GM12878 (cell line): ENCODE measurements around the gene CLDN12. TPM values are rescaled to one million over a fixed set of nuclear protein-coding genes. Genes with fewer than 3 reads are reported as not detected.

Experiments used
- ATAC-seq: fragments of 200-7000 bp; cut with Tn5 transposase; 3 replicates; pipeline ENCODE4 v1.9.1; 2020; ENCODE audit warnings: mild to moderate bottlenecking, moderate library complexity
- BruUV-seq: library from RNA; stranded (reverse); fragments of 400-500 nt; replicated peaks from 2 replicates; lab custom pipeline; 2021; lab: Mats Ljungman, UMichigan
- CTCF ChIA-PET: fragments of 300-600 bp; sonication (Branson Sonifier 250); formaldehyde crosslinking; extraction: SDS; loops from one replicate; lab custom pipeline; 2021; ENCODE audit warnings: inconsistent platforms; lab: Yijun Ruan, JAX
- POLR2A ChIA-PET: fragments of 350-600 bp; formaldehyde crosslinking; extraction: SDS; loops from one replicate; lab custom pipeline; 2021; ENCODE audit warnings: inconsistent platforms; lab: Charles Lee
- RAD21 ChIA-PET: fragments of 300-600 bp; sonication (Branson Sonifier 250); formaldehyde crosslinking; loops from one replicate; lab custom pipeline; 2023; ENCODE audit warnings: antibody characterized with exemption; ENCODE audit not compliant: unreplicated experiment; lab: Charles Lee
- SMC1A ChIA-PET: fragments of 300-600 bp; sonication (Branson Sonifier 250); formaldehyde crosslinking; loops from one replicate; lab custom pipeline; 2023; ENCODE audit not compliant: unreplicated experiment, uncharacterized antibody; lab: Charles Lee
- DNase-seq: peaks from one replicate; pipeline ENCODE4 v3.0.0-alpha.2; 2011; ENCODE audit warnings: low read depth, low spot score
- FAIRE-seq: peaks from 3 replicates; lab custom pipeline; 2011; peaks lifted over from hg19 to GRCh38; lab: Jason Lieb, UNC
- H2AFZ ChIP-seq: 2 replicates; pipeline ENCODE4 v1.6.0; 2011; ENCODE audit warnings: low read depth, low read length, control low read depth; ENCODE audit not compliant: control insufficient read depth
- H3K27ac ChIP-seq: 2 replicates; pipeline ENCODE4 v1.5.1; 2011; ENCODE audit warnings: control low read depth; ENCODE audit not compliant: control insufficient read depth, insufficient read depth
- H3K27me3 ChIP-seq, 2 experiments: replicated peaks in 1 of 2; 2 replicates each; pipeline versions ENCODE4 v1.6.0 to v1.6.1; 2011; ENCODE audit warnings: low read length in 1 of 2; ENCODE audit not compliant: control insufficient read depth in 2 of 2, insufficient read depth in 2 of 2
- H3K36me3 ChIP-seq, 2 experiments: 2 replicates each; pipeline ENCODE4 v1.5.1; 2011; ENCODE audit warnings: low read length in 1 of 2; ENCODE audit not compliant: control insufficient read depth in 2 of 2, insufficient read depth in 2 of 2
- H3K4me1 ChIP-seq: 2 replicates; pipeline ENCODE4 v1.6.1; 2011; ENCODE audit warnings: mild to moderate bottlenecking, low read length, moderate library complexity, mixed read lengths; ENCODE audit not compliant: control insufficient read depth, insufficient read depth
- H3K4me2 ChIP-seq: 2 replicates; pipeline ENCODE4 v1.6.0; 2011; ENCODE audit warnings: control low read depth; ENCODE audit not compliant: control insufficient read depth, insufficient read depth
- H3K4me3 ChIP-seq: fragments of 200-600 bp; sonication (generic); 2 replicates; pipeline ENCODE4 v1.5.1; 2016
- H3K79me2 ChIP-seq: 2 replicates; pipeline ENCODE4 v1.6.0; 2011; ENCODE audit warnings: low read length; ENCODE audit not compliant: control insufficient read depth, insufficient read depth
- H3K9ac ChIP-seq: 2 replicates; pipeline ENCODE4 v1.8.0; 2011; ENCODE audit warnings: low read length, control low read depth, mixed read lengths; ENCODE audit not compliant: control insufficient read depth, insufficient read depth
- H3K9me3 ChIP-seq: replicated peaks from 3 replicates; pipeline ENCODE4 v1.5.1; 2011; ENCODE audit warnings: mild to moderate bottlenecking, low read length; ENCODE audit not compliant: control insufficient read depth, insufficient read depth
- H4K20me1 ChIP-seq: 2 replicates; pipeline ENCODE4 v1.6.0; 2011; ENCODE audit not compliant: control insufficient read depth, insufficient read depth
- BACH1 ChIP-seq: fragments of 450-650 bp; IDR thresholded peaks from 2 replicates; pipeline ENCODE4 v1.6.1; 2017; ENCODE audit warnings: mild to moderate bottlenecking, borderline replicate concordance
- HCFC1 ChIP-seq: fragments of 150-350 bp; IDR thresholded peaks from 2 replicates; pipeline ENCODE4 v1.6.1; 2014; ENCODE audit warnings: low read length
- JUNB ChIP-seq: IDR thresholded peaks from 2 replicates; pipeline ENCODE4 v1.6.1; 2016; ENCODE audit warnings: antibody characterized with exemption, mild to moderate bottlenecking
- JUND ChIP-seq: IDR thresholded peaks from 2 replicates; pipeline ENCODE4 v1.6.1; 2012; ENCODE audit warnings: low read depth, mild to moderate bottlenecking, low read length, improper control_type of control experiment, moderate library complexity
- NFIC ChIP-seq: IDR thresholded peaks from 2 replicates; pipeline ENCODE4 v1.6.1; 2012; ENCODE audit warnings: low read depth, mild to moderate bottlenecking, inconsistent platforms, low read length, moderate library complexity
- NRF1 ChIP-seq: conservative IDR thresholded peaks from 2 replicates; pipeline ENCODE4 v1.6.1; 2011; ENCODE audit warnings: mild to moderate bottlenecking, low read depth, low read length, improper control_type of control experiment
- PBX3 ChIP-seq: IDR thresholded peaks from 2 replicates; pipeline ENCODE4 v1.6.1; 2011; ENCODE audit warnings: mild to moderate bottlenecking, low read depth, low read length, moderate library complexity; ENCODE audit not compliant: insufficient replicate concordance
- RB1 ChIP-seq: fragments of 450-650 bp; formaldehyde crosslinking; IDR thresholded peaks from 2 replicates; pipeline ENCODE4 v1.6.1; 2017; ENCODE audit warnings: mild to moderate bottlenecking, borderline replicate concordance
- RELA ChIP-seq: fragments of 450-650 bp; IDR thresholded peaks from 2 replicates; pipeline ENCODE4 v1.8.0; 2014; ENCODE audit warnings: borderline replicate concordance; ENCODE audit not compliant: partially characterized antibody
- TARDBP ChIP-seq: IDR thresholded peaks from 2 replicates; pipeline ENCODE4 v1.6.1; 2016; ENCODE audit warnings: borderline replicate concordance
- ZNF687 ChIP-seq: fragments of 450-650 bp; IDR thresholded peaks from 2 replicates; pipeline ENCODE4 v1.6.1; 2017; ENCODE audit warnings: mild to moderate bottlenecking, moderate library complexity
- whole genome bisulfite sequencing: methylation state at CpG from one replicate; pipeline ENCODE4 v1.1.6; 2016; ENCODE audit warnings: low lambda C conversion rate; ENCODE audit not compliant: insufficient replicate concordance, insufficient coverage; ENCODE audit errors: missing lambda C conversion rate; 5-methylcytosine and 5-hydroxymethylcytosine counted together
- in situ Hi-C: fragments of 300-500 bp; cut with MboI; formaldehyde crosslinking; loops from 9 replicates; pipeline ENCODE4 v1.14.3; 2018; ENCODE audit warnings: mixed read lengths
- intact Hi-C: fragments of 100-400 bp; cut with micrococcal nuclease; formaldehyde crosslinking; loops from one replicate; pipeline ENCODE4 v1.14.2; 2022; ENCODE audit not compliant: unreplicated experiment
- polyA plus RNA-seq, 11 experiments: library from polyadenylated mRNA; depleted of rRNA in 4 of 11; unstranded in 6 of 11; stranded (reverse) in 5 of 11; fragments of >200 nt; fragmentation: Nextera tagmentation in 4 of 11; fragmentation: Illumina TruSeq in 1 of 11; extraction: Ambion mirVana in 4 of 11; extraction: Trizol in 1 of 11; gene quantifications; 1 replicate in 1 of 11; 2 replicates in 10 of 11; pipeline versions ENCODE4 v1.2.1 to v1.2.3, GENCODE V29; 2011 to 2016; ENCODE audit warnings: inconsistent platforms in 2 of 11, missing spikeins in 2 of 11, low read depth in 1 of 11
- total RNA-seq, 4 experiments: library from RNA; depleted of rRNA in 3 of 4; stranded (reverse); fragments of >200 nt in 3 of 4; fragmentation: Illumina TruSeq in 1 of 4; extraction: Trizol in 1 of 4; gene quantifications; 2 replicates each; pipeline versions ENCODE4 v1.2.1 to v1.2.3, GENCODE V29; 2013 to 2021
- TF ChIP-seq, protein P1 (sequence below): fragments of 450-650 bp; IDR thresholded peaks from 2 replicates; pipeline ENCODE4 v1.6.1; 2014; ENCODE audit warnings: mild to moderate bottlenecking

The CLDN12 gene
- total and polyA plus RNA-seq, 10 of the 15 experiments (the other 5 are each of a cell fraction or from before 2014, with no cell fraction given), result 3.1 to 41.1 (median 6.8) TPM

- 99% methylated on average over 4 of the region's 4 CpGs for WGBS
- Histone ChIP-seq H3K4me1 (no peaks in the 10 kb centered on the region), H3K79me2 (no peaks in the 10 kb centered on the region), H2AFZ (no peak overlapping the region), H4K20me1 (no peaks in the 10 kb centered on the region), H3K9me3 (no peaks in the 10 kb centered on the region; the same call in 2 of the 3 replicates), H3K27ac (no peak overlapping the region), H3K4me2 (no peak overlapping the region), H3K4me3 (no peak overlapping the region), H3K9ac (no peak overlapping the region), H3K36me3 (no peaks in the 10 kb centered on the region), H3K27me3 (no peaks in the 10 kb centered on the region)
- intact Hi-C loops (no loop called here), in situ Hi-C loops (no loop called here)
- no peak for ATAC-seq
- no peak for DNase-seq
- no TSS peak for BruUV-seq
- RAD21 ChIA-PET, result no interaction called here
- SMC1A ChIA-PET, result no interaction called here
- no peak for TF ChIP-seq JUND
- TF ChIP-seq RB1, result no peak
- no peak for TF ChIP-seq PBX3
- no peak for FAIRE-seq
- POLR2A ChIA-PET, result no interaction called here
- CTCF ChIA-PET, result interaction anchor here (0.6 kb wide), 1 partner anchor 429 kb away, joined by 3 read pairs; no protein-coding TSS in a partner anchor
Observed at GRCh38 chr7:90396420-90396819, 6.8 kb upstream of the CLDN12 start.

DNA sequence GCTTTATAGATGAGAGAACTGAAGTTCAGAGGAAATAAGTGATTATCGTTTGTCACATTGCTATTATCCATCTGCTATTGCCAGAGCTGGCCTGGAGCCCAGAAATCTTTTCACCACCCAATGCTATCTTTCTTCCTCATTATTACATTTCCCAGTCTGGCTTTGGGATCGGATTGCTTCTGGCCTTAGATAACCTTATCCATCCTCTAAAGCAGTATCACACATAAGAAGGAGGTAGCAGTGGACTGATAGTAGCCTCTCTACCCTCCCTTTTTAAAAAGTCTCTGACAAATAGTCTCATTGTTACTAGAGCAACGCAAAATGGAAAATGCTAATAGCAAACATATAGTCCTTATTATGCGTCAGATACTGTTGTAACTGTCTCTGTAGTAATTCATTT lies 1.3 kb upstream of the CLDN12 start:
- RAD21 ChIA-PET, result no interaction called here
- H3K4me1 ChIP-seq, result no peaks in the 10 kb centered on the region
- no peaks in the 10 kb centered on the region for H4K20me1 ChIP-seq
- no peaks in the 10 kb centered on the region for H3K36me3 ChIP-seq
- POLR2A ChIA-PET, result no interaction called here
- in situ Hi-C loops, result loop anchor here (5.0 kb wide), 1 partner anchor 55 kb away; the partner anchor contains the start of gene GTPBP10
- 75% methylated on average over 4 of the region's 4 CpGs for WGBS
- H3K79me2 ChIP-seq, result peaks cover 6% of the 10 kb centered on the region
- H3K4me2 ChIP-seq, result no peak overlapping the region
- H3K9me3 ChIP-seq, result no peaks in the 10 kb centered on the region; the same call in 2 of the 3 replicates
- no peak overlapping the region for H3K4me3 ChIP-seq
- FAIRE-seq (no peak), DNase-seq (no peak), ATAC-seq (no peak)
- no peak overlapping the region for H3K27ac ChIP-seq
- intact Hi-C loops, result no loop called here
- H3K9ac ChIP-seq, result no peak overlapping the region
- CTCF ChIA-PET, result interaction anchor here (0.7 kb wide), 1 partner anchor 29 kb away, joined by 3 read pairs; no protein-coding TSS in a partner anchor
- H3K27me3 ChIP-seq, result no peaks in the 10 kb centered on the region
- SMC1A ChIA-PET, result no interaction called here
- no peak overlapping the region for H2AFZ ChIP-seq
- BruUV-seq, result no TSS peak
- no peak for TF ChIP-seq RELA
- TF ChIP-seq ZNF687, result no peak
- no peak for TF ChIP-seq NRF1
- TF ChIP-seq NFIC, result no peak
- TF ChIP-seq, protein P1, sequence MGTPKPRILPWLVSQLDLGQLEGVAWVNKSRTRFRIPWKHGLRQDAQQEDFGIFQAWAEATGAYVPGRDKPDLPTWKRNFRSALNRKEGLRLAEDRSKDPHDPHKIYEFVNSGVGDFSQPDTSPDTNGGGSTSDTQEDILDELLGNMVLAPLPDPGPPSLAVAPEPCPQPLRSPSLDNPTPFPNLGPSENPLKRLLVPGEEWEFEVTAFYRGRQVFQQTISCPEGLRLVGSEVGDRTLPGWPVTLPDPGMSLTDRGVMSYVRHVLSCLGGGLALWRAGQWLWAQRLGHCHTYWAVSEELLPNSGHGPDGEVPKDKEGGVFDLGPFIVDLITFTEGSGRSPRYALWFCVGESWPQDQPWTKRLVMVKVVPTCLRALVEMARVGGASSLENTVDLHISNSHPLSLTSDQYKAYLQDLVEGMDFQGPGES, result no peak
- TF ChIP-seq TARDBP, result no peak
- TF ChIP-seq HCFC1, result no peak
- TF ChIP-seq BACH1, result no peak
- TF ChIP-seq JUNB, result no peak
